ENCODE results near the gene ATOH7. TPM values are rescaled to one million over a fixed set of nuclear protein-coding genes. Genes with fewer than 3 reads are reported as not detected.

The ATOH7 gene
- total RNA-seq, 1 donor from 2014 or later = 0.38 TPM

DNA sequence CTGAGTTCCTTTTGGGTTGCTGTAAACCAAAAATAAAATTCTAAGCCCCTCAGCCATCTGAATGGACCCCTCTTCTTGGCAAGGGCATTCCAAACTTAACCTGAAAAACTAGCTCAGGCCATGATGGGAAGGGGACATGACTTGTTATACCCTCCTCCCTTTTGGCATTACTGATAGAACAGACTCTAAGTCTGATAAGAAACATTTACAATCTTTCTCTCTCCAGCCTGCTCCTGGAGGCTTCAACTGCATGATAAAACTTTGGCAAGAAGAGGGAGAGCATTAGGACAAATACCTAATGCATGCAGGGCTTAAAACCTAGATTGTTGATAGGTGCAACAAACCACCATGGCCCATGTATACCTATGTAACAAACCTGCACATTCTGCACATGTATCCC, 40.9 kb upstream of the ATOH7 start:
- Mint-ChIP-seq H3K27me3 (ENCODE audit: low read depth) (no peaks in the 10 kb centered on the region), H3K9me3 (peaks cover 15% of the 10 kb centered on the region), H3K27ac (no peak overlapping the region), H3K4me1 (no peaks in the 10 kb centered on the region), H3K36me3 (peaks cover 3% of the 10 kb centered on the region), H3K4me3 (no peak overlapping the region)
- no peak for DNase-seq (ENCODE audit: low spot score in 2 of 2, unreplicated experiment in 2 of 2)
- no peak for TF ChIP-seq CTCF (IDR thresholded peaks at IDR 0.05; ENCODE audit: unreplicated experiment)

DNA sequence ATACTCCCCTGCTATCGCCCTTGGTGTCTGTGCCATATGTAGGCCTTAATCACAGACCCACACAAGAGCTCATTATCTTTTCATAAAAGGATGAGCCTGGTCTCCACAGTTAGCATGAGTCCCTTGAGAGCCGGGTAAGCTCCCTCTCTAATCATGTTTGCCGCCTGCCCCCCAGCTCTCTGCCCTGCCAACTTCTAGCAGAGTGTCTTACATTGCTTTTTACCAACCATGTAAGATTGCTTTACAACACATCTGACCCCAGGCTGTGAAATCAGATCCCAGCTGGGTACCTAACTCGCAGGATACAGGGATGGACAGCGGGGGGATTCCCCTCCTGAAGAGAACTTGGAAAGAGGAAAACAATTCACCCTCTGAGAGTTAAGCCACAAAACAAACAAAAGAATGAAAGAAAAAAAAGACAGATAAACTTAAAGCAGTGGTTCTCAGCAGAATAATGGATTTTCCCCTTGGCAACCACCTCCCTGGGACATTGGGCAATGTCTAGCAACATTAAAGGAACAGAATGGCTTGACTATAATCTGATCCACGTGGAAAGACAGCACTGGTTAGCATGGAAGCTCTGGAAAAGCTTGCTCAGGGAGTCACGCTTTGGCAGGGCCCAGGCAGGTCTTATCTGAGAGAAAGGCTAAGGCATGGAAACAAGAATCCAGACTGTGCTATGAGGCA, 39.4 kb upstream of the ATOH7 start:
- Mint-ChIP-seq H3K27ac (no peak overlapping the region), H3K4me1 (no peaks in the 10 kb centered on the region)
- no peak for DNase-seq (ENCODE audit: low spot score in 2 of 2, unreplicated experiment in 2 of 2)

GRCh38 chr10:68269562-68270290, 37.8 kb upstream of the ATOH7 start:
- no peak for TF ChIP-seq CTCF (IDR thresholded peaks at IDR 0.05; ENCODE audit: unreplicated experiment)
- Mint-ChIP-seq H3K27ac (no peak overlapping the region), H3K27me3 (ENCODE audit: low read depth) (no peaks in the 10 kb centered on the region), H3K36me3 (no peaks in the 10 kb centered on the region), H3K4me3 (no peak overlapping the region), H3K9me3 (no peaks in the 10 kb centered on the region), H3K4me1 (no peaks in the 10 kb centered on the region)
- no peak for DNase-seq (ENCODE audit: low spot score in 2 of 2, unreplicated experiment in 2 of 2)

More for the DNA sequence above, 39.4 kb upstream of the ATOH7 start:
- H3K27me3 Mint-ChIP-seq (ENCODE audit: low read depth) = no peaks in the 10 kb centered on the region
- peaks cover 5% of the 10 kb centered on the region for H3K9me3 Mint-ChIP-seq
- TF ChIP-seq CTCF (IDR thresholded peaks at IDR 0.05; ENCODE audit: unreplicated experiment) = no peak
- no peaks in the 10 kb centered on the region for H3K36me3 Mint-ChIP-seq
- no peak overlapping the region for H3K4me3 Mint-ChIP-seq

DNA sequence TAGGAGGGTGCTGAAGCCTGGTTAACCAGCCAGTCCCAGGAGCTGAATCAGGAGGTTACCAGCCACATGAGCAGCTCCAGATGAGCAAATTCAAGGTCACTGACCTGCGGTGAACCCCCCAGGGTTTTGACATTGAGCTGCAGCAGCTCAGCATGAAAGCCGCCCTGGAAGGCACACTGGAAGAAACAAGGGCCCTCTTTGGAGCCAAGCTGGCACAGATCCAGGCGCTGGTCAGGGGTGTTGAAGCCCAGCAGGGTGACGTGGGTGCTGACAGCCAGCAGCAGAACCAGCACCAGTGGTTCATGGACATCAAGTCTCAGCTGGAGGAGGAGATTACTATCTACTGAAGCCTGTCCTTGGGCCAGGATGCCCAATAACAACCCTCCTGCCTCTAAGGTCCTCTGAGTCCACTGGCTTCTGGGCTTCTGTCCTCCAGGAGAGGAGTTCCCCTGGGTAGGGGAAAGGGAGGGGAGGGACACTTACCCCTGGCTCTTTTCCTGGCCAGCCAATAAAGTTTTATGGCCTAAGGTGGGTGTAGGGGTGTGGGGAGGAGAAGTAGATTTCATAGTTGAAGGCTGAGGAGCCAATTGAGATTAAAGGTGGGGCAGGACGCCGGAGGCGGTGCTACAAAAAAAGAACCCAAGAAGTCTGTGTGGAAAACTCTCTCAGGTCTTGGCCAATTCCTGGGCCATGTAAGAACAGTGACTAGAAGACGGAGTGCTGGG, 29.4 kb upstream of the ATOH7 start:
- no peak overlapping the region for H3K4me3 Mint-ChIP-seq
- H3K36me3 Mint-ChIP-seq = peaks cover 2% of the 10 kb centered on the region
- H3K4me1 Mint-ChIP-seq = no peaks in the 10 kb centered on the region
- H3K9me3 Mint-ChIP-seq = peaks cover 3% of the 10 kb centered on the region
- peaks cover 5% of the 10 kb centered on the region for H3K27me3 Mint-ChIP-seq (ENCODE audit: low read depth)
- no peak for TF ChIP-seq CTCF (IDR thresholded peaks at IDR 0.05; ENCODE audit: unreplicated experiment)
- no peak for DNase-seq (ENCODE audit: low spot score in 2 of 2, unreplicated experiment in 2 of 2)
- no peak overlapping the region for H3K27ac Mint-ChIP-seq

DNA sequence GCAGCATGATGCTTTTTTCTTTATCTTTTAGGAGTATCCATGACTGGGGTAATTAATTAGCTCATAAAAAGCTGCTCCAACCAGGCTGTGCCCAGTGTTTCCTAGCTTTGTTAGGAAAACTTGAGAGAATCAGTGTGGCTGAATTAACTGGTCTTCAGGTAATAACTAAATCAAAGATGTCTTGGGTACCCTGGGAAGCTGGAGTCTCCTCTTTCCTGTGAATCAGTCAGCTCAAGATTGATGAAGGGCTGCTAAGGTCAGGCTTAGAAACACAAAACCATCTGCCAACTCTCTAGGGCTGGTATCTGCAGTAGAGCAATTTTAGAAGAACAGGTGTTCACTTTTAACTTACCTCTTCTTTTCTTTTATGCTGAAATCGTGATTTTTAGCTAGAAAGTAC, 21.4 kb upstream of the ATOH7 start:
- no peaks in the 10 kb centered on the region for H3K9me3 Mint-ChIP-seq
- TF ChIP-seq CTCF (IDR thresholded peaks at IDR 0.05; ENCODE audit: unreplicated experiment) = no peak
- H3K27me3 Mint-ChIP-seq (ENCODE audit: low read depth) = peaks cover 9% of the 10 kb centered on the region
- no peaks in the 10 kb centered on the region for H3K36me3 Mint-ChIP-seq
- no peak for DNase-seq (ENCODE audit: low spot score in 2 of 2, unreplicated experiment in 2 of 2)
- no peaks in the 10 kb centered on the region for H3K4me1 Mint-ChIP-seq
- no peak overlapping the region for H3K4me3 Mint-ChIP-seq
- H3K27ac Mint-ChIP-seq = no peak overlapping the region
